Sigmoid colon (tissue), 7 donors: Measurements from ENCODE around the gene GAREM1. TPM values are rescaled to one million over a fixed set of nuclear protein-coding genes. Genes with fewer than 3 reads are reported as not detected.

Experiments
- DNase-seq: peaks from one replicate; pipeline ENCODE4 v3.0.0-alpha.2; 2019
- H3K27ac ChIP-seq, 4 donors: fragments of 200-600 bp; sonication (generic); one replicate each; pipeline ENCODE4 v1.5.1; 2016 to 2019; ENCODE audit warnings: mild to moderate bottlenecking in 1 of 4
- H3K27me3 ChIP-seq, 3 donors: fragments of 200-600 bp; sonication (generic); one replicate each; pipeline ENCODE4 v1.5.1; 2019; ENCODE audit warnings: mild to moderate bottlenecking in 1 of 3
- H3K36me3 ChIP-seq, 4 donors: fragments of 200-600 bp; sonication (generic); one replicate each; pipeline ENCODE4 v1.5.1; 2016 to 2019
- H3K4me1 ChIP-seq, 4 donors: fragments of 200-600 bp; sonication (generic); one replicate each; pipeline ENCODE4 v1.5.1; 2017 to 2019
- H3K4me3 ChIP-seq, 4 donors: fragments of 200-600 bp; sonication (generic); one replicate each; pipeline ENCODE4 v1.5.1; 2017 to 2019; ENCODE audit warnings: mild to moderate bottlenecking in 2 of 4, moderate library complexity in 1 of 4
- H3K9me3 ChIP-seq, 4 donors: fragments of 200-600 bp in 3 of 4; sonication (generic) in 3 of 4; one replicate each; pipeline versions ENCODE4 v1.5.1 to v1.6.1; 2013 to 2019
- EP300 ChIP-seq, 4 donors: sonication (generic); formaldehyde crosslinking; IDR thresholded peaks; one replicate each; pipeline ENCODE4 v1.6.1; 2017; ENCODE audit warnings: antibody characterized with exemption in 4 of 4
- POLR2A ChIP-seq, 2 donors: fragments of 450-650 bp; IDR thresholded peaks; one replicate each; pipeline ENCODE4 v1.6.1; 2016; ENCODE audit warnings: antibody characterized with exemption in 2 of 2, mild to moderate bottlenecking in 2 of 2, moderate library complexity in 2 of 2
- POLR2AphosphoS5 ChIP-seq, 4 donors: sonication (generic); formaldehyde crosslinking; IDR thresholded peaks; one replicate each; pipeline ENCODE4 v1.6.1; 2017; ENCODE audit warnings: antibody characterized with exemption in 4 of 4
- WGBS, 2 donors: extraction: QIAGEN DNeasy Blood & Tissue Kit; methylation state at CpG; one replicate each; pipeline ENCODE4 v1.1.7; 2013; 5-methylcytosine and 5-hydroxymethylcytosine counted together
- intact Hi-C: fragments of 100-400 bp; cut with DNase I; formaldehyde crosslinking; loops from one replicate; pipeline ENCODE4 v1.15.1; 2023
- polyA plus RNA-seq, 3 donors: library from polyadenylated mRNA; stranded (reverse); fragments of 200-250 nt; gene quantifications; one replicate each; pipeline ENCODE4 v1.2.3, GENCODE V29; 2013
- total RNA-seq, 4 donors: library from RNA; depleted of rRNA; stranded (reverse); fragments of >200 nt; gene quantifications; one replicate each; pipeline ENCODE4 v1.1.0, GENCODE V29; 2016
- TF ChIP-seq, protein P1 (sequence below), 4 experiments: fragments of 450-650 bp in 3 of 4; fragments of 200-600 bp in 1 of 4; IDR thresholded peaks; one replicate each; pipeline ENCODE4 v1.5.1; 2016 to 2019; ENCODE audit warnings: antibody characterized with exemption in 4 of 4, mild to moderate bottlenecking in 3 of 4, moderate library complexity in 2 of 4
- donor health status: healthy with polysubstance abuse.
- donor health status: Bipolar disorder and iron deficiency.
- donor health status: healthy.

The GAREM1 gene
- total and polyA plus RNA-seq, 7 donors, result 4.9 to 11.8 (median 6.6) TPM

DNA sequence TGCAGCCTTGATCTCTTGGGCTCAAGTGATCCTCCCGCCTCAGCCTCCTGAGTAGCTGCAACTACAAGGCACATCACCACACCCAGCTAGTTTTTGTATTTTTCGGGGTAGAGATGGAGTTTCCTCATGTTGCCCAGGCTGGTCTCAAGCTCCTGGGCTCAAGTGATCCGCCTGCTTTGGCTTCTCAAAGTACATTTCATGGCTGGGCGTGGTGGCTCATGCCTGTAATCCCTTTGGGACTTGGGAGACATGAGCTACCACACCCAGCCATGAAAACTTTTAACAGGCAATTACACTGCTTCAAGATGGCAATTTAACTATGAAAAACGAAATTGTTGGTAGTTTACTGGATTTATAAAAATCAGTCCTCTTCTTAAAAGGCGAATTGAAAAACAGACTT is 211.1 kb downstream of the GAREM1 start:
- Histone ChIP-seq H3K27me3 (no peaks in the 10 kb centered on the region), H3K9me3 (no peaks in the 10 kb centered on the region), H3K36me3 (no peaks in the 10 kb centered on the region), H3K4me3 (no peak overlapping the region), H3K4me1 (no peaks in the 10 kb centered on the region), H3K27ac (no peak overlapping the region)
- intact Hi-C loops, result no loop called here
- 29 to 70% methylated on average over 6 of the region's 6 CpGs for WGBS, 2 donors
- TF ChIP-seq EP300 (IDR thresholded peaks at IDR 0.05) (no peak), POLR2A (IDR thresholded peaks at IDR 0.05) (no peak), POLR2AphosphoS5 (IDR thresholded peaks at IDR 0.05) (no peak)
- TF ChIP-seq, protein P1, sequence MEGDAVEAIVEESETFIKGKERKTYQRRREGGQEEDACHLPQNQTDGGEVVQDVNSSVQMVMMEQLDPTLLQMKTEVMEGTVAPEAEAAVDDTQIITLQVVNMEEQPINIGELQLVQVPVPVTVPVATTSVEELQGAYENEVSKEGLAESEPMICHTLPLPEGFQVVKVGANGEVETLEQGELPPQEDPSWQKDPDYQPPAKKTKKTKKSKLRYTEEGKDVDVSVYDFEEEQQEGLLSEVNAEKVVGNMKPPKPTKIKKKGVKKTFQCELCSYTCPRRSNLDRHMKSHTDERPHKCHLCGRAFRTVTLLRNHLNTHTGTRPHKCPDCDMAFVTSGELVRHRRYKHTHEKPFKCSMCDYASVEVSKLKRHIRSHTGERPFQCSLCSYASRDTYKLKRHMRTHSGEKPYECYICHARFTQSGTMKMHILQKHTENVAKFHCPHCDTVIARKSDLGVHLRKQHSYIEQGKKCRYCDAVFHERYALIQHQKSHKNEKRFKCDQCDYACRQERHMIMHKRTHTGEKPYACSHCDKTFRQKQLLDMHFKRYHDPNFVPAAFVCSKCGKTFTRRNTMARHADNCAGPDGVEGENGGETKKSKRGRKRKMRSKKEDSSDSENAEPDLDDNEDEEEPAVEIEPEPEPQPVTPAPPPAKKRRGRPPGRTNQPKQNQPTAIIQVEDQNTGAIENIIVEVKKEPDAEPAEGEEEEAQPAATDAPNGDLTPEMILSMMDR (IDR thresholded peaks at IDR 0.05), result no peak
- DNase-seq, result no peak

DNA sequence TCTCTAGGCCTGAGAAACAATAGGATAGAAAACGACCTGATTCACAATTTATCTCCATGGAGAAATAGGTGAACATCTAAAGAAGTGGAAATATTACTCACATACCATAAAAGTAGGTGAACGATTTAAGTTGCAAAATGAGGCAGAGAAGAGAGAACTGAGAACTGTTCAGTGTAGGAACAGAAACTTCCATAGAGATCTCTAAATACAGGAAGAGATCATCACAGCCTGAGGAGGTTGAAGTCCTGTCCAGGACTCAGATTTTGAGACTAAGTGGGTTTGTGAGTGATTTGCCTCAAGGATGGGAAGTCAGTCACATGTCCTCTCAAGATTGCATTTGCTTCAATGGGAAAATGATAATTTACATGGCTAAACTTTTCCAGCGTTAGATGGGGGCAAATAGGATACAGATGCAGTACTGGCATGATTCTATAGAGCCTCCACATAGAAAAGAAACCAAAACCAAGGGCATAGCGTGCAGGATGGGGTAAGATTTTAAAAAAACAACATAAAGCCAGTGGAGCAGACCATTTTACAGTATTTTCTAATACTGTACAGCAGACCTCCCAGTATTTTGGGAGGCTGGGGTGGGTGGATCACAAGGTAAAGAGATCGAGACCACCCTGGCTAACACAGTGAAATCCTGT is 212.0 kb downstream of the GAREM1 start:
- no peaks in the 10 kb centered on the region for H3K4me1 ChIP-seq
- no peak overlapping the region for H3K27ac ChIP-seq
- 72 to 74% methylated on average over 5 of the region's 5 CpGs for WGBS, 2 donors
- no peak for DNase-seq
- no peak overlapping the region for H3K4me3 ChIP-seq
- TF ChIP-seq POLR2AphosphoS5 (IDR thresholded peaks at IDR 0.05), result no peak
- no peak for TF ChIP-seq EP300 (IDR thresholded peaks at IDR 0.05)
- TF ChIP-seq, protein P1 (IDR thresholded peaks at IDR 0.05), result no peak
- TF ChIP-seq POLR2A (IDR thresholded peaks at IDR 0.05), result no peak
- H3K36me3 ChIP-seq, result no peaks in the 10 kb centered on the region
- H3K27me3 ChIP-seq, result no peaks in the 10 kb centered on the region
- no peaks in the 10 kb centered on the region for H3K9me3 ChIP-seq
- intact Hi-C loops, result no loop called here

DNA sequence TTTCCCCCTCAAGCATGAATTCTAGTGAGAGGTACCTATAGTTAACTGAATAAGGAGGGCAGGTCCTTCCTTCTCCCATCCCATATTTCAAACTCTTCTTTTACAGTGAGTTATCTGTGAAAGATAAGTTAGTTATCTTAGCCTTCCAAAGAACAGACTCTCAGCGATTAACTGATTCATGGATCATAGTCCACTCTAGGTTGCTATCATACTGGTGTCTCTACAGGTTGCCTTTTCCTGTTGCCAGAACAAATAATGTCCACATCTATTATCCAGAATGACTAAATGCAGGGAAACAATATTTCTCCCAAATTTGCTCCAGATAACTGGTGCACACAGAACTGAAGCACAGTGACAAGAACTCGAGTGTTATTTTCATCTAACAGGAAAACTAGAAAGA is 212.5 kb downstream of the GAREM1 start:
- H3K9me3 ChIP-seq, result no peaks in the 10 kb centered on the region
- no peaks in the 10 kb centered on the region for H3K27me3 ChIP-seq
- 59 to 78% methylated on average over 2 of the region's 2 CpGs for WGBS, 2 donors

DNA sequence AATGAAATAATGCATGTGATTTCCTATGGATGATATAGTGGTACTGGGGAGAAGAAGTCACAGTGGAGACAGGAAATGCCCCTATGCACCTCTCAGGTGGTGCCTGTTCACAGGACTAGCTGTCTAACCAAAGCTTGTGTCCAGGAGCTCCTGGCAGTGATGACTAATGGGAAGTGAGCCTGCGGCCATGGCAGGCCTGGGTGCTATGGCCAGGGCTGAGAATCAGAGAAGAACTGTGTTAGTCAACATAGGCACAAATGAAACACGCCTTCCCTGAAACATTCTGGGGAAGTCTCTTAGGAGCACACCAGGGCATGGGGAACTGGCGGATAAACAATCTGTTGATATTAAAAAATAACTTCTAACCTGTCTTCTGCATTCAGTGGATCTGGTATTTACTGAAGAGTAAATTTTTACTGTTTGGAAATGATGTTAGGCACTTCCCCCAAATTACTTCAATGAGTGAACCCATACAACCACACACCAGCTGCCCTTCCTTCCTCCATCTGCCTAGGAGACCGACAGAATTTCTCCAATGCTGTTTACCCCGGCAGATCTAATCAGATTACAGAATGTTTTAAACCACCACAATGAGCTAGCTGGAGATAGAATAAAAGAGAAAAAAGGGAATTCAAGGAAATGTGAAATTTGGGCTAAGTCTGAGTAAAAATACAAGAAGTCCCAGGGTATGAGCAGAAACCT is 213.4 kb downstream of the GAREM1 start:
- WGBS, 2 donors, result 53 to 82% methylated on average over 5 of the region's 5 CpGs
- H3K4me3 ChIP-seq, result no peak overlapping the region
- no peak for DNase-seq
- H3K36me3 ChIP-seq, result no peaks in the 10 kb centered on the region
- no peaks in the 10 kb centered on the region for H3K27me3 ChIP-seq
- intact Hi-C loops, result no loop called here
- H3K27ac ChIP-seq, result no peak overlapping the region
- no peaks in the 10 kb centered on the region for H3K4me1 ChIP-seq
- no peak for TF ChIP-seq POLR2A (IDR thresholded peaks at IDR 0.05)
- no peak for TF ChIP-seq POLR2AphosphoS5 (IDR thresholded peaks at IDR 0.05)
- TF ChIP-seq, protein P1 (IDR thresholded peaks at IDR 0.05), result no peak
- no peak for TF ChIP-seq EP300 (IDR thresholded peaks at IDR 0.05)
- no peaks in the 10 kb centered on the region for H3K9me3 ChIP-seq

More for the DNA sequence above, 212.5 kb downstream of the GAREM1 start:
- TF ChIP-seq POLR2A (IDR thresholded peaks at IDR 0.05), result no peak
- TF ChIP-seq POLR2AphosphoS5 (IDR thresholded peaks at IDR 0.05), result no peak
- TF ChIP-seq, protein P1 (IDR thresholded peaks at IDR 0.05), result no peak
- TF ChIP-seq EP300 (IDR thresholded peaks at IDR 0.05), result no peak
- no peaks in the 10 kb centered on the region for H3K36me3 ChIP-seq
- no peak overlapping the region for H3K27ac ChIP-seq
- intact Hi-C loops, result no loop called here
- DNase-seq, result no peak
- no peak overlapping the region for H3K4me3 ChIP-seq
- H3K4me1 ChIP-seq, result no peaks in the 10 kb centered on the region
